Endometrium (tissue), 2 donors: ENCODE measurements around the gene IL1RAP.
A peak's percentile ranks its signal among the peaks of the same experiment; 100 is the strongest.
"Not testable (repeated sequence)": the region's sequence is repeated elsewhere in the genome, so short reads cannot be mapped to it uniquely, and the experiment has no call there.

ENCODE experiments used
- FAIRE-seq: peaks from 2 replicates; lab custom pipeline; 2012; peaks lifted over from hg19 to GRCh38; lab: Jason Lieb, UNC
- donor health status: control.
- donor health status: control.

Gene IL1RAP

DNA sequence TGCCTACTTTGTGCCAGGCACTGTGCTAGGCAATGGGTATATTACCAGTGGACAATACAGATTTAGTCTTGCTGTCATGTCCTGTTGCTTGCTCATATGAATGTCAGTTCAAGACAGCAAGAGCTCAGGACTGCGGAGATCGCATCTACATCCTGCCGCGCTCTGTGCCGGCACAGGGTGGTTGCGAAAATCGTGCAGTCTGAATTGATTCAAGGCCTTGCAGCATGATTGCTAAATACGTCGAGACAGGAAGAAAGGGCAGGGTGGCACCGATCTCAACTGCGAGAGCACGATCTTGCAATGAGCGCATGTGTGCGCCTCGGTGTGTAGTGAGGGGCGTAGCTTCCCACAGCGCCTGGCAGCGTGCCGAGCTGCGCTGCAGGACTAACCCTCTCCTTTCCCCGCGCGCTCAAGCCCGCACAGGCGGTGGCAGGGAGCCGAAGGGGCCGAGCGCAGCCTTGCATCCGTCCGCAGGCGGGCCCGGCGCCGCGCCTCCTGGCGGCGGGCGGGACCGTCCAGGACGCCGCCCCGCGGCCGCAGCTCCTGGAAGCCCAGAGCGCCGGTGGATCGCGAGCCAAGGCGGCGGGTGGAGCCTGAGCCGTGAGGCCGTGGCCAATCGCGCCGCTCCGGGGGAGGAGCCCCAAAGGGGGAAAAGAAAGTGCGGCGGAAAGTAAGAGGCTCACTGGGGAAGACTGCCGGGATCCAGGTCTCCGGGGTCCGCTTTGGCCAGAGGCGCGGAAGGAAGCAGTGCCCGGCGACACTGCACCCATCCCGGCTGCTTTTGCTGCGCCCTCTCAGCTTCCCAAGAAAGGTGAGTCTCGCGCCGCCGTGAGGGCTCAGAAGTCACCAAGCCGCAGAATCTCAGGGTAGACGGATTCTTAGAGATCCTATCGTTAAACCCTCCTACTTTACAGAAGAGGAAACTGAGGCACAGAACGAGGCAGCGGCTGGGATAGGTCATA, at the start of gene IL1RAP:
Gene IL1RAP, plus strand, starts transcription at position 677 of the 962 bp plus-strand sequence. CDS start 50,205 bp downstream, outside the sequence.
- no peak for FAIRE-seq

DNA sequence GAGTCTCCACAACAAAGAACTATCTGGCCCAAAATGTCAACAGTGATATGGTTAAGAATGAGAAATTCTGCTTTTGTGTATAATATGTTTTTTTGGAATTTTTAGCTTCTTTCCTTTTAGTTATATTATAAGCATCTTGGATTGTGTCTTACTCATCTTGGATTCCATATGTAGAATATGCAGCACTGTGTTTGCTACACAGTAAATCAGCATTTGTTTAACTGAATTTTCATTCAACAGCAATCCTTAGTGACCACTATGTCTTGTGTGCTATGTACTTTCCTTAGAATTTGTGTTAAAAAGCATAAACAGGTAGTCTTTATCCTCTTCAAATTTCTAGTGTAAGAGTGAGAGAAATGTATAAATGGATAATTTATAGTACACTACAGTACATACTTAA, 46.0 kb upstream of the IL1RAP start:
- FAIRE-seq: no peak

DNA sequence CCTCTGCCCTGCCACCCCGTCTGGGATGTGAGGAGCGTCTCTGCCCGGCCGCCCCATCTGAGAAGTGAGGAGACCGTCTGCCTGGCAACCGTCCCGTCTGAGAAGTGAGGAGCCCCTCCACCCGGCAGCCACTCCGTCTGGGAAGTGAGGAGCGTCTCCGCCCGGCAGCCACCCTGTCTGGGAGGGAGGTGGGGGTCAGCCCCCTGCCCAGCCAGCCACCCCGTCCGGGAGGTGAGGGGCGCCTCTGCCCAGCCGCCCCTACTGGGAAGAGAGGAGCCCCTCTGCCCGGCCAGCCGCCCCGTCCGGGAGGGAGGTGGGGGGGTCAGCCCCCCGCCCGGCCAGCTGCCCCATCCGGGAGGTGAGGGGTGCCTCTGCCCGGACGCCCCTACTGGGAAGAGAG, 40.6 kb upstream of the IL1RAP start:
- FAIRE-seq: not testable (repeated sequence)

DNA sequence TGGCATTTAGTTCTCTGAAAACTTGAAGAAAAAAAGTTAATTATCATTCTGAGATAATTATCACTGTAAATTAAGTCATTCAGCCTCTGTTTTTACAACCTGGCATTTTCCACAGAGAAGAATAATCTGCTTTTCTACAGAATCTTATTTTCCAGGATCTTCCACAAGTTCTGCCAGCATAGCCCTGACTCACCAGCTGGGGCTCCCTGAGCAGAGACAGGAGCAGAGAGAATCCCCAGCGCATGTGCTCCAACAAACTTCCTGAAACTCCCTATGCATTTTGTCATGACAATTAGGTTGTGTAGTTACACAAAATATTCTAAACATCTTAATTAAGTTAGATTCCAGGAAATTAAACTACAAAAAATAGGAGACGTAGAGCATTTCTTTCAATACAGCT, 32.1 kb upstream of the IL1RAP start:
- no peak for FAIRE-seq

GRCh38 chr3:190485830-190486532, 27.9 kb upstream of the IL1RAP start:
- FAIRE-seq: peak; percentile 48

DNA sequence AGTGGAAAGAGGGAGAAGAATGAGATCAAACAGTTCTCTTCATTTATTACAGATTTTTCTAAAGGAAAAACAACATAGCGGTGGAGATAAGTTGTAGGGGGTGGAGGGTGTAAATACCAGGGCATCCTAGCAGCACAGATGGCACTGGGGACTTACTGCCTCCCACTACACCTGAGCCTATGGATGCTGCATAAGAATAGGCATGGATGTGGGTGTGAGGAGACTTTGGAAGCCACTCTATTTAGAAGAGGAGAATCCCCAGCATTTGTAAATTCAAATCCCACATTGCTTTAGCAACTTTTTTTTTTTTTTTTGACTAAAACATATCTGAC, 27.4 kb upstream of the IL1RAP start:
- FAIRE-seq: no peak

DNA sequence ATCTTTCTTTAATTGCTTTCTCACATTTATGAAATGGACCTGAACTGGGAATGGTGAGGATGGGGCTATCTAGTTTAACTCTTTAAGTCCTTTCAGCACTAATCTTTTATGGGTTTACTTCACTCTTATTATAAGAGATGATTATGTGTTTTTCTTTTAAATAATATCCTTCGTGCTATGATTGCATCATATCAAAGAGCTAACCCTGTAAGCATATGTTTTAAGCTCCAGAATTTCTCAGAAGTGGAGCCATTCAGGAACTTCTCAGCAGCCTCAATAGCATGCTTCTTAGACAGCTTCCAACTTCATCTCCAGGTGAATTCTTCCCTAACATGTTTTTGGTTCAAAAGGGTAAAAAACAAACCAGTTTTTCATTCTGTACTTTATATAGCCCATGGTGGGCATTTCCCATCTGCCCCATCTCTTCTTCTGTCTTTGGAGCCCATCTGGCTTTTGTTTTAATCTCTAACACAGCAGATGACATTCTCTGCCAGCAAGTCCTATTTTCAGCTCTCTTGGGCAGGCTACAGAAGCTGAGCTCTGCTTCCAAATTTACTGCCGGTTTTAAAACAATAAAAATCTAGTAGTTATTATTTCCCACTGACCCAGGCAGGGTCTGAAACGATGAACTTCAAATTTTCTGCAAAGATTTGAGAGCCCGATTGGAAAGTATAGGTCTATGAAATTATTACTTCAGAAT, 26.8 kb upstream of the IL1RAP start:
- FAIRE-seq: no peak

- FAIRE-seq: no peak
Observed at GRCh38 chr3:190491533-190492054, 22.3 kb upstream of the IL1RAP start.

- no peak for FAIRE-seq
Observed at GRCh38 chr3:190492129-190492528, 21.8 kb upstream of the IL1RAP start.

- no peak for FAIRE-seq
Observed at GRCh38 chr3:190492966-190493365, 20.9 kb upstream of the IL1RAP start.

DNA sequence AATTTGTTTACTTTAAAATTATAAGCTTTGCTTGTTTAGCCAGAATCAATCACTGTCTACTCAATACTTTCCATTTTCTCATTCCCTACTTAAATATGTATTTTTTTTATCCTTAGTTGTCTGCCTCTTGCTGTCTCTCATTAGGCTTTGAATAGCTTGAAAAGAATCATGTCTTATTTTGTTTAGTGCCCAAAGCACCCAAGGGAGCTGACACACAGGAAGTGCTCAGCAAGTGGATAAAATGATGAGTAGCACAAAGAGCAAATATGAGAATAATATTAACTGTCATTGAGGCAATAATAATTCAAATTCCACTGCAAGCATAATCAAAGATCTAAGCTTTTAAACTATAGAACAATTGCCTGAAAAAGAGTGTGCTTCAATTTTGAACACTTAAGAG, 19.0 kb upstream of the IL1RAP start:
- no peak for FAIRE-seq

DNA sequence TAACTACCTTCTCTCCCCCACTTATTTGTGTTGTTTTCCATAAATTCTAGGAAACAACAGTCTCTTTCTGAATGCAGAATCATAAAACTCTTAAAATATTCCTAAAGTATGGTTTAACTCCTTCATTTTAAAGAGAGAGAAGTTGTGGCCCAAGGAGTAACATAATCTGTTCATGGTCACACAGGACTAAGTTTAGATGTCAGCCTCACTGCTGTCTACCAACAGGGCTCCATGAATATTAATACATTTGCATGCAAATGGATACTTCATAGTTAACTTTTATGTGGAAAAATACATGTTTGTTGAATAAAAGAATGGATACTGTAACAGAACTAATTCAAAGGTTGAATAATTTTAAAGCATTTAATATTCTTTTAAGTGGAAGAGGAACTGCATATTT, 18.5 kb upstream of the IL1RAP start:
- FAIRE-seq: no peak

DNA sequence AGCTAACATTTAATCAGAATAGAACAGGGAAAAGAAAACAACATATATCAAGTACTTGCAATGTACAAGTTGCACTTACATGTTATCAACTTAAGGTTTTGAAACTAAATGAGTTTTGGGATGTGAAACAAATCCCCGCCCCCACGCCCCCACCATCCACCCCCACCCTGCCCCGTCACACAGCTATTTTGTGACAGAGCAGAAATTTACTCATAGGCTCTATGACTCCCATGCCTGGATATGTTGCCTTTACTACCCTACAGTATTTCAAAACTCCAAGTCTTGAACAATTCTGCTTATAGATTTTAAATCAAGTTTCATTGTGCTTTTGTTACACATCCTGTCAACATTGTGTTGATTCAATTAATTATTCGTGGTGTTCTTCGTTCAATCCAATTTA, 18.1 kb upstream of the IL1RAP start:
- no peak for FAIRE-seq

DNA sequence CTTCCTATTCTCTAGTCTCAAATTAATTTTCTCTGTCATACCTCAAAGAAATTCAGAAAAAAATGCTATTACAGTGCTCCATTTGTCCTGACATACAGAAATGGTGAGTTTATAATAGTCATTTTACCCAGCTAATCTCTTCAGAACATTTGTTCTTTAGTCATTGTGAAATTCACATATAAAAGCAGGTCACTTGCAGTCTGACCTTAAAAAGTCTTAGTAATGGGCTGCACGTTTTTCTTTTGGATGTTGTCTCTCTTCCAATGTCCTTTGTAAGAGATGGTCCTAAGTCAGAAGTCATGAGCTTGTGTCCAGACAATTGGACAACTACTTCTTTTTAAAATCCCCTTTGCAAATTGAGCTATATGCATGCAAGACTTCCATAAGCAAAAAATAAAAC, 17.0 kb upstream of the IL1RAP start:
- no peak for FAIRE-seq

- FAIRE-seq: no peak
Observed at GRCh38 chr3:190497811-190498210, 16.1 kb upstream of the IL1RAP start.

GRCh38 chr3:190498293-190498692, 15.6 kb upstream of the IL1RAP start:
- no peak for FAIRE-seq

GRCh38 chr3:190499122-190499521, 14.8 kb upstream of the IL1RAP start:
- FAIRE-seq: no peak

- FAIRE-seq: no peak
Observed at GRCh38 chr3:190502946-190503345, 10.9 kb upstream of the IL1RAP start.

- no peak for FAIRE-seq
Observed at GRCh38 chr3:190504354-190505125, 9.3 kb upstream of the IL1RAP start.

GRCh38 chr3:190505381-190506003, 8.4 kb upstream of the IL1RAP start:
- no peak for FAIRE-seq

DNA sequence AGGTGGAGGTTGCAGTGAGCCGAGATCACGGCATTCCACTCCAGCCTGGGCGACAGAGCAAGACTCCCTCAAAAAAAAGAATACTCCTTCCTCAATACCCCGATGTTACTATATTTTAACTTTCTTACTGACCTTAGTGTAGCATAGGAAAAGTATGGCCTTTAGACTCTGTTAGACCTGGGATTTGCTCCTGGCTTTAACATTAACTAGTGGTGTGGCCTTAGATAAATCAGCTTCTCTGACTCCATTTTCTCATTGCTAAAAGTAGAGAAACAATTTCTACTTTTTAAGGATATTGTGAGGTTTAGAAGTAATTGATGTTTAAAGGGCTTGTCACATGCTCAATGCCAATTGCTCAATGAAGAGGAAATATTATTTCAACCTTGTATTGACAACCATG, 7.6 kb upstream of the IL1RAP start:
- no peak for FAIRE-seq
